CD4-positive, alpha-beta T cell (primary cell): ENCODE measurements around the gene H6PD. TPM values are rescaled to one million over a fixed set of nuclear protein-coding genes. Genes with fewer than 3 reads are reported as not detected.

Source experiments
- ATAC-seq: fragments of 200-7000 bp; cut with Tn5 transposase; one replicate; pipeline ENCODE4 v1.10.0; 2022; ENCODE audit warnings: mild to moderate bottlenecking; ENCODE audit not compliant: poor library complexity
- CTCF ChIA-PET: fragments of 350-600 bp; sonication (Branson Sonifier 250); formaldehyde crosslinking; loops from one replicate; lab custom pipeline; 2021; ENCODE audit warnings: antibody characterized with exemption, inconsistent platforms; lab: Charles Lee
- POLR2A ChIA-PET: fragments of 350-600 bp; sonication (Branson Sonifier 250); formaldehyde crosslinking; loops from one replicate; lab custom pipeline; 2021; ENCODE audit warnings: antibody characterized with exemption, inconsistent platforms; lab: Charles Lee
- DNase-seq, 14 experiments: peaks; one replicate each; pipeline ENCODE4 v3.0.0-alpha.2; 2013 to 2020; ENCODE audit warnings: mixed read lengths in 2 of 14
- H3K27ac ChIP-seq, 2 donors: one replicate each; pipeline versions ENCODE4 v1.5.1 to v1.7.0; 2013; ENCODE audit warnings: low read length in 2 of 2, low read depth in 1 of 2, mild to moderate bottlenecking in 1 of 2
- H3K27me3 ChIP-seq, 2 experiments: 1 replicate in 1 of 2; 2 replicates in 1 of 2; pipeline versions ENCODE4 v1.6.1 to v1.7.0; 2013; ENCODE audit warnings: low read length in 2 of 2, control low read depth in 1 of 2, mild to moderate bottlenecking in 1 of 2, moderate library complexity in 1 of 2; ENCODE audit not compliant: insufficient read depth in 2 of 2, control insufficient read depth in 1 of 2
- H3K36me3 ChIP-seq: one replicate; pipeline ENCODE4 v1.6.1; 2013; ENCODE audit warnings: low read length, control low read depth; ENCODE audit not compliant: insufficient read depth
- H3K4me1 ChIP-seq: one replicate; pipeline ENCODE4 v1.6.1; 2013; ENCODE audit warnings: low read length, control low read depth; ENCODE audit not compliant: insufficient read depth
- H3K4me3 ChIP-seq: one replicate; pipeline ENCODE4 v1.5.1; 2013; ENCODE audit warnings: mild to moderate bottlenecking, low read length, moderate library complexity
- H3K9me3 ChIP-seq, 2 experiments: 1 replicate in 1 of 2; 2 replicates in 1 of 2; pipeline versions ENCODE4 v1.6.1 to v1.7.0; 2013; ENCODE audit warnings: low read length in 2 of 2, mild to moderate bottlenecking in 2 of 2, control low read depth in 1 of 2, moderate library complexity in 1 of 2; ENCODE audit not compliant: control insufficient read depth in 1 of 2, insufficient read depth in 1 of 2
- H3K27ac Mint-ChIP-seq: one replicate; pipeline ENCODE4 v1.8.0; 2020; ENCODE audit warnings: mixed read lengths
- H3K27me3 Mint-ChIP-seq: one replicate; pipeline ENCODE4 v1.8.0; 2021; ENCODE audit warnings: mixed read lengths
- H3K36me3 Mint-ChIP-seq: one replicate; pipeline ENCODE4 v1.8.0; 2021; ENCODE audit warnings: low read depth, mixed read lengths
- H3K4me1 Mint-ChIP-seq: one replicate; pipeline ENCODE4 v1.8.0; 2021; ENCODE audit warnings: low read depth, mixed read lengths
- H3K4me3 Mint-ChIP-seq: one replicate; pipeline ENCODE4 v1.8.0; 2020; ENCODE audit warnings: mild to moderate bottlenecking, mixed read lengths
- H3K9me3 Mint-ChIP-seq: one replicate; pipeline ENCODE4 v1.8.0; 2020; ENCODE audit warnings: mixed read lengths
- intact Hi-C, 2 experiments: fragments of 100-400 bp; cut with DNase I in 1 of 2; cut with micrococcal nuclease in 1 of 2; formaldehyde crosslinking; loops; one replicate each; pipeline versions ENCODE4 v1.15.1 to v1.9.0; 2023 to 2025; cut with DNase I, micrococcal nuclease
- total RNA-seq, 174 experiments: library from RNA in 2 of 174; stranded (reverse) in 2 of 174; gene quantifications; one replicate each; pipeline ENCODE4 v1.2.3 and lab custom pipeline; 2021 to 2026
- TF ChIP-seq, protein P1 (sequence below): fragments of 200-600 bp; IDR thresholded peaks from one replicate; pipeline ENCODE4 v1.8.0; 2022; ENCODE audit warnings: antibody characterized with exemption, mild to moderate bottlenecking

H6PD gene
- total RNA-seq, 2 experiments from 2014 or later = 13.6 to 13.9 TPM

DNA sequence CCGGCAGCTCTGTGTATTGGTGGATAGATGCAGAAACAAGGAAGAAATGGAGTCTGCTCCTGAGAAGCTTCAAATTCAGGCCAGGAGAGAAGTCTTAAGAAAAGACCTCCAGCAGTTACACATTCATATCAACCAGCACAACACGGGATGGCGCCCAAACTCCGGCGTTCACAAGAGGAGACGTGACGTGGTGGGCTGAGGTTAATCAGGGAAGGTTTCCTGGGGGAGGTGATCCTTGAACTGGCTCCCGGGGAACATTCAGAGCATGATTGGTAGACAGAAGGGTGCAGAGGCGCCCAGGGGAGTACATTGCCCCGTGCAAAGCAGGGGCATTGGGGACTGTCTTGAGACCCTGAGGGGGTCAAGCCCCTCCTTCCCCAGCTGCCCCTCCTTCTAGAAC, 30.5 kb downstream of the H6PD start:
- H3K9me3 ChIP-seq = no peaks in the 10 kb centered on the region
- TF ChIP-seq, protein P1, sequence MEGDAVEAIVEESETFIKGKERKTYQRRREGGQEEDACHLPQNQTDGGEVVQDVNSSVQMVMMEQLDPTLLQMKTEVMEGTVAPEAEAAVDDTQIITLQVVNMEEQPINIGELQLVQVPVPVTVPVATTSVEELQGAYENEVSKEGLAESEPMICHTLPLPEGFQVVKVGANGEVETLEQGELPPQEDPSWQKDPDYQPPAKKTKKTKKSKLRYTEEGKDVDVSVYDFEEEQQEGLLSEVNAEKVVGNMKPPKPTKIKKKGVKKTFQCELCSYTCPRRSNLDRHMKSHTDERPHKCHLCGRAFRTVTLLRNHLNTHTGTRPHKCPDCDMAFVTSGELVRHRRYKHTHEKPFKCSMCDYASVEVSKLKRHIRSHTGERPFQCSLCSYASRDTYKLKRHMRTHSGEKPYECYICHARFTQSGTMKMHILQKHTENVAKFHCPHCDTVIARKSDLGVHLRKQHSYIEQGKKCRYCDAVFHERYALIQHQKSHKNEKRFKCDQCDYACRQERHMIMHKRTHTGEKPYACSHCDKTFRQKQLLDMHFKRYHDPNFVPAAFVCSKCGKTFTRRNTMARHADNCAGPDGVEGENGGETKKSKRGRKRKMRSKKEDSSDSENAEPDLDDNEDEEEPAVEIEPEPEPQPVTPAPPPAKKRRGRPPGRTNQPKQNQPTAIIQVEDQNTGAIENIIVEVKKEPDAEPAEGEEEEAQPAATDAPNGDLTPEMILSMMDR = no peak
- H3K9me3 Mint-ChIP-seq = no peaks in the 10 kb centered on the region
- no peaks in the 10 kb centered on the region for H3K27me3 Mint-ChIP-seq
- peaks cover 4% of the 10 kb centered on the region for H3K4me1 ChIP-seq
- ChIA-PET POLR2A (no interaction called here), CTCF (interaction anchor here (1.2 kb wide), 1 partner anchor 24 kb away, joined by 5 read pairs; no protein-coding TSS in a partner anchor)
- ATAC-seq (no peak), DNase-seq (no peak)
- H3K4me3 Mint-ChIP-seq = no peak overlapping the region
- H3K4me1 Mint-ChIP-seq = peaks cover 14% of the 10 kb centered on the region
- no peak overlapping the region for H3K4me3 ChIP-seq
- peaks cover 55% of the 10 kb centered on the region for H3K36me3 Mint-ChIP-seq
- H3K27ac Mint-ChIP-seq = no peak overlapping the region
- no peaks in the 10 kb centered on the region for H3K27me3 ChIP-seq
- no peak overlapping the region for H3K27ac ChIP-seq
- H3K36me3 ChIP-seq = peaks cover 46% of the 10 kb centered on the region
- intact Hi-C loops = no loop called here

GRCh38 chr1:9265968-9266367, 31.4 kb downstream of the H6PD start:
- CTCF ChIA-PET = interaction anchor here (1.2 kb wide), 1 partner anchor 23 kb away, joined by 5 read pairs; no protein-coding TSS in a partner anchor
- no peak overlapping the region for H3K27ac ChIP-seq
- no peaks in the 10 kb centered on the region for H3K9me3 ChIP-seq
- peaks cover 46% of the 10 kb centered on the region for H3K36me3 ChIP-seq
- H3K36me3 Mint-ChIP-seq = peaks cover 45% of the 10 kb centered on the region
- H3K27me3 ChIP-seq = no peaks in the 10 kb centered on the region
- intact Hi-C loops = loop anchor here (2.0 kb wide), 2 partner anchors 225 to 307 kb away; no protein-coding TSS in a partner anchor
- no peak overlapping the region for H3K27ac Mint-ChIP-seq
- no peaks in the 10 kb centered on the region for H3K9me3 Mint-ChIP-seq
- no peaks in the 10 kb centered on the region for H3K27me3 Mint-ChIP-seq
- DNase-seq (no peak), ATAC-seq (no peak)
- peaks cover 4% of the 10 kb centered on the region for H3K4me1 ChIP-seq
- TF ChIP-seq, protein P1 = no peak
- no peak overlapping the region for H3K4me3 ChIP-seq
- POLR2A ChIA-PET = no interaction called here
- H3K4me3 Mint-ChIP-seq = no peak overlapping the region
- peaks cover 7% of the 10 kb centered on the region for H3K4me1 Mint-ChIP-seq

- no peak for DNase-seq
- Mint-ChIP-seq H3K27ac (no peak overlapping the region), H3K36me3 (peaks cover 33% of the 10 kb centered on the region), H3K27me3 (no peaks in the 10 kb centered on the region), H3K4me1 (peaks cover 7% of the 10 kb centered on the region), H3K9me3 (no peaks in the 10 kb centered on the region), H3K4me3 (no peak overlapping the region)
- intact Hi-C loops = loop anchor here (1.0 to 2.0 kb wide), 4 partner anchors 189 to 305 kb away; no protein-coding TSS in a partner anchor
- POLR2A ChIA-PET = interaction anchor here (1.0 to 1.1 kb wide), 3 partner anchors 8 to 223 kb away, joined by 3 to 5 read pairs (median 3); no protein-coding TSS in a partner anchor
- CTCF ChIA-PET = interaction anchor here (0.6 to 2.3 kb wide), 16 partner anchors 8 to 229 kb away, joined by 3 to 30 read pairs (median 4); no protein-coding TSS in a partner anchor
- Histone ChIP-seq H3K27me3 (no peaks in the 10 kb centered on the region), H3K4me1 (peaks cover 4% of the 10 kb centered on the region), H3K27ac (no peak overlapping the region), H3K36me3 (peaks cover 36% of the 10 kb centered on the region), H3K4me3 (no peak overlapping the region), H3K9me3 (no peaks in the 10 kb centered on the region)
- TF ChIP-seq, protein P1 = no peak
- ATAC-seq = no peak
Observed at GRCh38 chr1:9267352-9267686, 32.7 kb downstream of the H6PD start.
